Smooth muscle cell of trachea (primary cell): ENCODE data around the gene SRRT. TPM values are rescaled to one million over a fixed set of nuclear protein-coding genes. Genes with fewer than 3 reads are reported as not detected.

ENCODE experiments used
- total RNA-seq: library from RNA; depleted of rRNA; stranded (reverse); fragments of >200 nt; gene quantifications from 2 replicates; pipeline ENCODE4 v1.2.1, GENCODE V29; 2014

SRRT gene, protein sequence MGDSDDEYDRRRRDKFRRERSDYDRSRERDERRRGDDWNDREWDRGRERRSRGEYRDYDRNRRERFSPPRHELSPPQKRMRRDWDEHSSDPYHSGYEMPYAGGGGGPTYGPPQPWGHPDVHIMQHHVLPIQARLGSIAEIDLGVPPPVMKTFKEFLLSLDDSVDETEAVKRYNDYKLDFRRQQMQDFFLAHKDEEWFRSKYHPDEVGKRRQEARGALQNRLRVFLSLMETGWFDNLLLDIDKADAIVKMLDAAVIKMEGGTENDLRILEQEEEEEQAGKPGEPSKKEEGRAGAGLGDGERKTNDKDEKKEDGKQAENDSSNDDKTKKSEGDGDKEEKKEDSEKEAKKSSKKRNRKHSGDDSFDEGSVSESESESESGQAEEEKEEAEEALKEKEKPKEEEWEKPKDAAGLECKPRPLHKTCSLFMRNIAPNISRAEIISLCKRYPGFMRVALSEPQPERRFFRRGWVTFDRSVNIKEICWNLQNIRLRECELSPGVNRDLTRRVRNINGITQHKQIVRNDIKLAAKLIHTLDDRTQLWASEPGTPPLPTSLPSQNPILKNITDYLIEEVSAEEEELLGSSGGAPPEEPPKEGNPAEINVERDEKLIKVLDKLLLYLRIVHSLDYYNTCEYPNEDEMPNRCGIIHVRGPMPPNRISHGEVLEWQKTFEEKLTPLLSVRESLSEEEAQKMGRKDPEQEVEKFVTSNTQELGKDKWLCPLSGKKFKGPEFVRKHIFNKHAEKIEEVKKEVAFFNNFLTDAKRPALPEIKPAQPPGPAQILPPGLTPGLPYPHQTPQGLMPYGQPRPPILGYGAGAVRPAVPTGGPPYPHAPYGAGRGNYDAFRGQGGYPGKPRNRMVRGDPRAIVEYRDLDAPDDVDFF
- 40.3 and 54.1 TPM in 2 replicates for total RNA-seq

DNA sequence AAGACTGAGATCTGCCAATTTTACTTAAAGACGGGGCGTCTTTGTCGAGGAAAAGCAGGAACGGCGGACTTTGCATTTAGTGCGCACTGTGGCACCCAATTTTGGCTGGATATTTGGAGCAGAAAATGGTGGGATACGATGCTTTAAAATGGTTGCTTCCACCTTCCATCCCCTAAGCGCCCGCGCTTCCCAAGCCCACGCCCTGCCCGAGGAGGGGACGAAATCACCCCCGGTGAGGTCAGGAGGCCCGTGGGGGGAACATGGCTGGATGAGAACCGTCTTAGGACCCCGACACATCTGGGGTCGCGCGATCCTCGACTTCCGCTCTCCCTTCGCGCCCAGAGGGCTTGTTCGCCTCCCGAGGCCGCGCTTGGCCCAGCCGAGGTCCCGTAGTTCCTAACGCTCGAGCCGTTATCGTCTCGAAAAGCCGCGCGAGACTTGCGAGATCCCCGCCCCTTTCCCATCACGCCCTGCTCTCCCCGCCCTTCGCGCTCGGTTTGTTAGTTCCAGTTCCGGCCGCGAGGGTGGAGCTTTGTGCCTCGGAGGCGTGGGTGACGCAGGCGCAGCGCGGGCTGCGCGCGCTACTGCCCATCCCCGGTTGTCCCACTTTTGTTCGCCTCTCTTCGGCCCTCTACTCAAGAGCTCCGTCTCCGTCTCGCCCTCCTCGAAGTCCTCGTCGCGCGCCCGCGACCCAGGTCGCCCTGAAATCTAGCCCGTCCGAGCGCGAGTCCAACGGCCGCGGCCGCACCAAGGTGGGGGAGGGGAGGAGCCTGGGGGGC, at the start of gene SRRT:
TSS of gene SRRT (plus strand) at position 527 of the 779 bp plus-strand sequence. CDS start 488 bp downstream, outside the sequence.

DNA sequence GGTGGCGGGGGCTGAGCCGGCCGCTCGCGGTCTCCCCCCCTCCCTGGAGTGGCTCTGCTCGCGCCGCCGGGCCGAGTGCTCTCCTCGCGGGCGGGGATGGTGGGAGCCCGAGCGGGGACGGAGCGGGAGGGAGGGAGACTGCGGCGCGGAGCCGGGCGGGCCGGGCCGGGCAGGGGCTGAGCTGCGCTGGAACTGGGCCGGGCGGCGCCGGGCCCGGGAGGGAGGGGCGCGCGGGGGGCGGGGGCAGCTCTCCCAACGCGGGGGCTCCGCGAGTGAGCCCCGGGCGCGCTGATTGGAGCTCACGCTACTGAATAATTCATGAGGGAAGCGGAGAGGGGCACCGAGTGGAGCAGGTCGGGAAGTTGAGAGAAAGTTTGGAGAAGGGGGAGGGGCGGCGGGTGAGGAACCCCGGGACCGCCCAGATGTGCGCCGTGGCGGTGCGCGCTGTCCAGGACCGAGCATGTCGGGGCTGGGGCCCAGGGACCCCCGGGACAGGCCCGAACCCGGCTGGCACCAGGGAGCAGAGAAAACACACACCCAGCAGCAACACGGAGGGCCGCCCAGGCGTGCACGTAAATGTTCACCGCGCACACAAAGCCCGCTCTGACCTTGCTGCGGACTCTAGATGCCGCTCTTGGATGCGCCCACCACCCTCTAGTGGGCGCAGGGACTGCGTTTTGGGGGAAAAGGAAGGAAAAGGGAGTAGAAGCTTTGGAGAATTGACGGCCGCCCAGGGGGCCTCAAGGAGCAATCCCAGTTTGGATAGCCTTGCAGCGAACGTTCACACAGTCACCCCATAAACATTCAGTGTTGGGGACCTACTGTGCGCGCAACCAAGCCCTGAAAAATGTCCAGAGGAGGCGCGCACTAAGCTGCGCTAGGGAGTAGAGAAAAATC, 47.3 kb upstream of the SRRT start, which contains the start of gene EPHB4:
TSS of gene EPHB4 (minus strand) at position 194 of the 897 bp plus-strand sequence. CDS start 493 bp downstream, outside the sequence.

DNA sequence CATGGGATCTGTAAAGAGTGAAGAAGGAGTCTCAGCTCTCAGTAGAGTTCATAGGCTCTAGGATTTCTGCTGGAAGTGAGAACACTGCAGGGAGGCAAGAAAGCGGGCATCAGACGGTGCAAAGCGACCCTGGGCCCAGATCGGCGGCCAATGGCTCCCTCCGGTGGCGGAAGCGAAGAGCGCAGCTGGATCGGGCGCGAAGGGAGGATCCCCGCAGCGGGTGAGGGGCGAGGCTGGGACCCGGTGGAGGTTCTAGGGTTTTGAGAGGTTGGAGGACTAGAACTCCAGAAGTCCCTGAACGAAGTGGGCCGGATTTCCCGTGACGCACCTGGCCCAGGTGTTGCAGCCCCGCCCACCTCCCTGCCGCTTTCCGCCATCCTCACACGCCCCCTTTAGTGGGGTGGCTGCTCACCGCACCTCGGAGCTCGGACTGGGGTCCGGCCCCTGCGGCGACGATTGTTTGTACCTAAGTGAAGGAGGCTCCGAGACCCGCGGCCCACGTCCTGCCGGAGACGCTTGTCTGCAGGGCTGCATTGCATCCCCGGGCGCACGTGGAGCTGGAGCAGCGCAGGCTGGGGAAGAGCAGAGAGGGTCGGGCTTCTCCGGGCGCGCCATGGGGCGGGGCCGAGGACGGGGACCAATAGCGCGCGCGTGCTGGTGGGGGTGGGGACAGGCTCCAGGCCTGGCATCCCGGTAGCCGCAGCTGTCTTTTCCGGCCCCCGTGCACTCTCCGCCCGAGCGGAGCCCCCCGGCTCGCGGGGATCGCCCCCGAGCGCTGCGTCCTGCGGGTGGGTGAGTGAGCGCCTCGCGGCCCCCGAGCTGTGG, 22.6 kb upstream of the SRRT start, which contains the start of gene SLC12A9:
TSS of gene SLC12A9 (plus strand) at position 666 of the 825 bp plus-strand sequence. CDS start 1,485 bp downstream, outside the sequence.

DNA sequence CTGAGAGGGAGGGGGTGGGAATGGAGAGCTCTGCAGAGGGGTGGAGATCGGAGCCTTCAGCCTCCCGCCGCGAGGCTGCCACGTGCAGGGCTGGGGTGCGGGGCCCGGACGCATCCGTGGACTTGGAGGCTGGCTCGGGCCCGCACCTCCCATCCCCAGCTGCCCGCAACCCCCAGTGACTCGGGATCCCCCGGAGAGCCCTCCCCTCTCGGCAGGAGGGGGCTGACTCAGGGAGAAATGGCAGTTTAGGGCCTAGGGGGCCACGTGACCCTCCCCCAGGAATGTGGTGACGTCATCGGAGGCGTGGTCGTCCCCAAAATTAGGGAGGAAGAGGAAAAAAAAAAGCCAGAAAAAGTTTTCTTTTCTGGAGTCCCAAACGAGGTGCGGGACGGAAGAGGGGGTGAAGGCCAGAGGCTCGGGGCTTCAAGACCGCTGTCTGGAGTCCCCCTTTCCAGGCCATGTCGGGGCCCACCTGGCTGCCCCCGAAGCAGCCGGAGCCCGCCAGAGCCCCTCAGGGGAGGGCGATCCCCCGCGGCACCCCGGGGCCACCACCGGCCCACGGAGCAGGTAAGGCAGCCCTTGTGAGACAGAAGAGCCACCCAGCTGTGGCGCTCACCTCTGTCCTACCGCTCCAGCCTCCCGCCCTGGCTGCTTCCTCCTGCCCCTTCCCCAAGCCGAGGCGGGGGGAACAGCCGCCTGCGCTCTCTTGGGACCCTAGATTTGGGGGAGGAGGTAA, 7.7 kb upstream of the SRRT start, which contains the start of gene TRIP6:
TSS of gene TRIP6 (plus strand) at position 348 of the 736 bp plus-strand sequence. CDS start at position 459, 111 bp downstream.

DNA sequence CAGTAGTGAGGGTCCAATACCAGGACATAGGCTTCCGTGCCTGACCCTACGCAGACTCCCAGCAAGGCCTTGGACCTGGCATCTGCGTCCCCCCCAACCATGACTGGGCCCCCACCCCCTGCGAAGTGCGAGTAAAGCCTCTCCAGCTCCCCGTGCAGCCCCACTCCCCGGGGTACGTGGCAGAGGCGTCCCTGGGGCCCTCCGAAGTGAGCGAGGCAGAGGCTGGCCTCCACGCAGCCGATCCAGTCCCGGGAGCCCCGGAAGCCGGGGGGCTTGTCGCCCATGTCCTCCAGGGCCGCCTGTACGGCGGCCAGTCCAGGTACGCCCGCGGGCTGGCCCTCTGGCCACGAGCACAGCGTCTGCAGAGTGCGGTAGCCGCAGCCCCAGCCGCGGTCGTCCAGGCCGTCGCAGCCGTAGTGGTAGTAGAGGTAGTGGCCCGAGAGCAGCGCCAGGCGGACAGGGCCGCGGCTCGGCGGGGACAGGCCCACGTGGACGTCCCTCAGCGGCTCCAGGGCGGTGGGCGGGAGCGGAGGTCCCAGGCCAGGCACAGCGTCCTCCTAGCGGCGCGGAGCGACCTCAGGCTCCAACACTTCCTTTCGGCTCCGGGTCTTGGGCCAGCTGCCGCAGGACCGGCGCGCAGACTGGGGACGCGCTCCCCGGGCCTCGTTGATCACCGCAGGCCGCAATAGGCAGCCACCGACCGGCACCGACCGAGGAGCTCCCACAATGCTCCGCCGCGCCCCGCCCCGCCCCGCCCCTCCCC, 14.3 kb downstream of the SRRT start, which contains the start of gene UFSP1:
TSS of gene UFSP1 (minus strand) at position 728 of the 763 bp plus-strand sequence. CDS start at position 284, 444 bp downstream.

DNA sequence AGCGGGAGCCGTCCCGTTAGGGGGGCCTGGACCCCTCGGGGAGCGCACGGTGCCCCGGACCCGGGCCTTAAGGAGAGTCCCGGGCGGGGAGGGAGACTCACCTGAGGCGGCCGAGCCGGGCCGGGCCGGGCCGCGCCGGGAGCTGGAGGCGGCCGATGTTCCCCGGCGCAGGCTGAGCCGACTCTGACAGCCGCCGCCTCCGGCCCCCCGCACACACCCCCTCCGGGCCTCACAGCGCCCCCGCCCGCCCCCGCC, 20.7 kb downstream of the SRRT start, which contains the start of gene ACHE:
TSS of gene ACHE (minus strand) at position 188 of the 255 bp plus-strand sequence. CDS start 1,656 bp downstream, outside the sequence.

Other genes with a start within 250 kb of the SRRT start
- gene TFR2, start 233.6 kb upstream of the SRRT start, total RNA-seq, result 0.33 TPM in 1 of 2 replicates, not detected in the other
- gene ACTL6B, start 218.7 kb upstream of the SRRT start, total RNA-seq, result not detected in 2 replicates
- 113 and 118 TPM in 2 replicates for gene GNB2, start 201.4 kb upstream of the SRRT start, total RNA-seq
- 20.4 and 23.5 TPM in 2 replicates for gene GIGYF1, start 180.9 kb upstream of the SRRT start, total RNA-seq
- gene POP7, start 169.0 kb upstream of the SRRT start, total RNA-seq, result 31.4 and 40.1 TPM in 2 replicates
- not detected in 2 replicates for gene EPO, start 154.6 kb upstream of the SRRT start, total RNA-seq
- gene ZAN, start 141.5 kb upstream of the SRRT start, total RNA-seq, result not detected in 2 replicates
- gene EPHB4, start 47.6 kb upstream of the SRRT start, total RNA-seq, result 37.7 and 64.2 TPM in 2 replicates
- 17.9 and 29.9 TPM in 2 replicates for gene SLC12A9, start 22.4 kb upstream of the SRRT start, total RNA-seq
- gene TRIP6, start 7.7 kb upstream of the SRRT start, total RNA-seq, result 102 and 103 TPM in 2 replicates
- gene UFSP1, start 14.6 kb downstream of the SRRT start, total RNA-seq, result 3.9 and 10.4 TPM in 2 replicates
- 2.2 TPM in 1 of 2 replicates, not detected in the other for gene ACHE, start 20.8 kb downstream of the SRRT start, total RNA-seq
- gene MUC3A, start 74.4 kb downstream of the SRRT start, total RNA-seq, result not detected in 2 replicates
- gene MUC12, start 94.5 kb downstream of the SRRT start, total RNA-seq, result 0.50 and 0.87 TPM in 2 replicates
- gene MUC17, start 145.0 kb downstream of the SRRT start, total RNA-seq, result under 0.01 TPM in 1 of 2 replicates, not detected in the other
- gene TRIM56, start 210.4 kb downstream of the SRRT start, total RNA-seq, result 14.7 and 24.5 TPM in 2 replicates